Panc1 (cell line): ENCODE data around the gene MDH2. TPM values are rescaled to one million over a fixed set of nuclear protein-coding genes. Genes with fewer than 3 reads are reported as not detected.
"Not testable (repeated sequence)": the region's sequence is repeated elsewhere in the genome, so short reads cannot be mapped to it uniquely, and the experiment has no call there.

ENCODE experiments used
- ATAC-seq: fragments of 200-7000 bp; cut with Tn5 transposase; 2 replicates; pipeline ENCODE4 v1.9.1; 2020; ENCODE audit warnings: mild to moderate bottlenecking, moderate library complexity
- BruUV-seq: library from RNA; stranded (reverse); fragments of 400-500 nt; replicated peaks from 2 replicates; lab custom pipeline; 2021; lab: Mats Ljungman, UMichigan
- CTCF ChIA-PET: fragments of 300-600 bp; sonication (Branson Sonifier 250); formaldehyde crosslinking; loops from one replicate; lab custom pipeline; 2022; ENCODE audit warnings: antibody characterized with exemption; lab: Charles Lee
- POLR2A ChIA-PET: fragments of 300-600 bp; sonication (Branson Sonifier 250); formaldehyde crosslinking; loops from one replicate; lab custom pipeline; 2022; ENCODE audit warnings: antibody characterized with exemption; lab: Charles Lee
- DNase-seq: peaks from one replicate; pipeline ENCODE4 v3.0.0-alpha.2; 2010; ENCODE audit warnings: low read depth, low spot score
- H3K27ac ChIP-seq: 2 replicates; pipeline ENCODE4 v1.5.1; 2011; ENCODE audit warnings: mild to moderate bottlenecking, low read length, inconsistent platforms
- H3K27me3 ChIP-seq: fragments of 200-500 bp; sonication (Bioruptor generic); 2 replicates; pipeline ENCODE4 v1.6.0; 2014; ENCODE audit warnings: low read length, inconsistent platforms; ENCODE audit not compliant: control insufficient read depth, insufficient read depth
- H3K36me3 ChIP-seq: fragments of 200-500 bp; sonication (Bioruptor generic); 2 replicates; pipeline ENCODE4 v1.5.1; 2014; ENCODE audit warnings: inconsistent platforms, mild to moderate bottlenecking, low read length, moderate library complexity; ENCODE audit not compliant: control insufficient read depth, insufficient read depth
- H3K4me1 ChIP-seq: 2 replicates; pipeline ENCODE4 v1.5.1; 2011; ENCODE audit warnings: inconsistent platforms, mild to moderate bottlenecking, low read length, moderate library complexity; ENCODE audit not compliant: control insufficient read depth, insufficient read depth
- H3K4me3 ChIP-seq, 2 experiments: 2 replicates each; pipeline ENCODE4 v1.5.1; 2011 to 2012; ENCODE audit warnings: low read depth in 2 of 2, low read length in 2 of 2, mild to moderate bottlenecking in 2 of 2, inconsistent platforms in 1 of 2, moderate library complexity in 1 of 2
- H3K9me3 ChIP-seq: fragments of 200-500 bp; sonication (Bioruptor generic); 2 replicates; pipeline ENCODE4 v1.5.1; 2014; ENCODE audit warnings: low read depth, mild to moderate bottlenecking, inconsistent platforms, low read length, moderate library complexity; ENCODE audit not compliant: control insufficient read depth, insufficient read depth
- POLR2AphosphoS5 ChIP-seq: IDR thresholded peaks from 2 replicates; pipeline ENCODE4 v1.6.1; 2012; ENCODE audit warnings: mild to moderate bottlenecking, low read depth, low read length, moderate library complexity
- SIN3A ChIP-seq: IDR thresholded peaks from 2 replicates; pipeline ENCODE4 v1.6.1; 2012; ENCODE audit warnings: low read depth, mild to moderate bottlenecking, low read length, moderate library complexity, borderline replicate concordance; ENCODE audit not compliant: insufficient read depth
- TCF7L2 ChIP-seq: IDR thresholded peaks from 2 replicates; pipeline ENCODE4 v1.6.1; 2011; ENCODE audit warnings: mild to moderate bottlenecking, low read depth, low read length, inconsistent platforms
- in situ Hi-C: cut with HindIII; loops from 2 replicates; pipeline ENCODE4 v1.10.0; 2016; ENCODE audit warnings: low sequenced_read_pairs, low pct_unique_long_range_greater_than_20kb
- intact Hi-C: fragments of 100-400 bp; cut with micrococcal nuclease; formaldehyde crosslinking; loops from one replicate; pipeline ENCODE4 v1.10.0; 2022; ENCODE audit not compliant: unreplicated experiment
- total RNA-seq: library from RNA; stranded (reverse); gene quantifications from one replicate; pipeline ENCODE4 v1.2.1, GENCODE V29; 2021; ENCODE audit not compliant: unreplicated experiment
- TF ChIP-seq, protein P1 (sequence below): fragments of 450-650 bp; IDR thresholded peaks from 2 replicates; pipeline ENCODE4 v1.5.1; 2017; ENCODE audit warnings: mild to moderate bottlenecking
- TF ChIP-seq, protein P2 (sequence below), 2 experiments: IDR thresholded peaks; 2 replicates each; pipeline ENCODE4 v1.6.1; 2011 to 2012; ENCODE audit warnings: low read depth in 2 of 2, control low read depth in 1 of 2, low read length in 1 of 2, mild to moderate bottlenecking in 1 of 2, moderate library complexity in 1 of 2; ENCODE audit not compliant: insufficient read depth in 1 of 2

MDH2 gene
- total RNA-seq, 1 experiment from 2014 or later, result 365 TPM

DNA sequence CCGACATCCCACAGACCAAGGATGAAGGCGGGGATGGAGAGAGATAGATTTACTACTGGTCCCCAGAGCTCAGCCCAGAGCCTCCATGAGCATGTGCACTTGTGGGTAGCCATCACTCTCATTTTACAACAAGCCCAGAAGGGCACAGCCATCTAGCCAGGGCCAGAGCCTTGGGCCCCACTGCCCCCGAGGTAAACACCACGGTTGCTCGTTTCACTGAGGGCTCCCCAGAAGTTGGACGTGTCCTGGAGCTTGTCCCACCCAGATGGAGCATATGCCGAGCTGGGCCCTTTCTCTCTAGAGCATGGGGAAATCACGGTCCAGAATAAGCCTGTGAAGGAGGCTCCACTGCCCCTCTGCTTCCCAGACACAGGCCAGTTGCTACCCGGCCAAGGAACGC lies 44.6 kb upstream of the MDH2 start:
- CTCF ChIA-PET, result interaction anchor here (0.6 kb wide), 1 partner anchor 81 kb away, joined by 4 read pairs; no protein-coding TSS in a partner anchor
- Histone ChIP-seq H3K27me3 (no peaks in the 10 kb centered on the region), H3K27ac (no peak overlapping the region), H3K4me3 (no peak overlapping the region), H3K9me3 (no peaks in the 10 kb centered on the region), H3K36me3 (peaks cover 5% of the 10 kb centered on the region), H3K4me1 (no peaks in the 10 kb centered on the region)
- DNase-seq (no peak), ATAC-seq (no peak)
- in situ Hi-C loops (no loop called here), intact Hi-C loops (no loop called here)
- TF ChIP-seq, protein P1, sequence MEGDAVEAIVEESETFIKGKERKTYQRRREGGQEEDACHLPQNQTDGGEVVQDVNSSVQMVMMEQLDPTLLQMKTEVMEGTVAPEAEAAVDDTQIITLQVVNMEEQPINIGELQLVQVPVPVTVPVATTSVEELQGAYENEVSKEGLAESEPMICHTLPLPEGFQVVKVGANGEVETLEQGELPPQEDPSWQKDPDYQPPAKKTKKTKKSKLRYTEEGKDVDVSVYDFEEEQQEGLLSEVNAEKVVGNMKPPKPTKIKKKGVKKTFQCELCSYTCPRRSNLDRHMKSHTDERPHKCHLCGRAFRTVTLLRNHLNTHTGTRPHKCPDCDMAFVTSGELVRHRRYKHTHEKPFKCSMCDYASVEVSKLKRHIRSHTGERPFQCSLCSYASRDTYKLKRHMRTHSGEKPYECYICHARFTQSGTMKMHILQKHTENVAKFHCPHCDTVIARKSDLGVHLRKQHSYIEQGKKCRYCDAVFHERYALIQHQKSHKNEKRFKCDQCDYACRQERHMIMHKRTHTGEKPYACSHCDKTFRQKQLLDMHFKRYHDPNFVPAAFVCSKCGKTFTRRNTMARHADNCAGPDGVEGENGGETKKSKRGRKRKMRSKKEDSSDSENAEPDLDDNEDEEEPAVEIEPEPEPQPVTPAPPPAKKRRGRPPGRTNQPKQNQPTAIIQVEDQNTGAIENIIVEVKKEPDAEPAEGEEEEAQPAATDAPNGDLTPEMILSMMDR, result no peak
- TF ChIP-seq, protein P2, sequence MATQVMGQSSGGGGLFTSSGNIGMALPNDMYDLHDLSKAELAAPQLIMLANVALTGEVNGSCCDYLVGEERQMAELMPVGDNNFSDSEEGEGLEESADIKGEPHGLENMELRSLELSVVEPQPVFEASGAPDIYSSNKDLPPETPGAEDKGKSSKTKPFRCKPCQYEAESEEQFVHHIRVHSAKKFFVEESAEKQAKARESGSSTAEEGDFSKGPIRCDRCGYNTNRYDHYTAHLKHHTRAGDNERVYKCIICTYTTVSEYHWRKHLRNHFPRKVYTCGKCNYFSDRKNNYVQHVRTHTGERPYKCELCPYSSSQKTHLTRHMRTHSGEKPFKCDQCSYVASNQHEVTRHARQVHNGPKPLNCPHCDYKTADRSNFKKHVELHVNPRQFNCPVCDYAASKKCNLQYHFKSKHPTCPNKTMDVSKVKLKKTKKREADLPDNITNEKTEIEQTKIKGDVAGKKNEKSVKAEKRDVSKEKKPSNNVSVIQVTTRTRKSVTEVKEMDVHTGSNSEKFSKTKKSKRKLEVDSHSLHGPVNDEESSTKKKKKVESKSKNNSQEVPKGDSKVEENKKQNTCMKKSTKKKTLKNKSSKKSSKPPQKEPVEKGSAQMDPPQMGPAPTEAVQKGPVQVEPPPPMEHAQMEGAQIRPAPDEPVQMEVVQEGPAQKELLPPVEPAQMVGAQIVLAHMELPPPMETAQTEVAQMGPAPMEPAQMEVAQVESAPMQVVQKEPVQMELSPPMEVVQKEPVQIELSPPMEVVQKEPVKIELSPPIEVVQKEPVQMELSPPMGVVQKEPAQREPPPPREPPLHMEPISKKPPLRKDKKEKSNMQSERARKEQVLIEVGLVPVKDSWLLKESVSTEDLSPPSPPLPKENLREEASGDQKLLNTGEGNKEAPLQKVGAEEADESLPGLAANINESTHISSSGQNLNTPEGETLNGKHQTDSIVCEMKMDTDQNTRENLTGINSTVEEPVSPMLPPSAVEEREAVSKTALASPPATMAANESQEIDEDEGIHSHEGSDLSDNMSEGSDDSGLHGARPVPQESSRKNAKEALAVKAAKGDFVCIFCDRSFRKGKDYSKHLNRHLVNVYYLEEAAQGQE (IDR thresholded peaks at IDR 0.05; ENCODE audit: insufficient read depth in 1 of 2, low read depth in 2 of 2, low read length in 1 of 2), result no peak
- TF ChIP-seq POLR2AphosphoS5 (no peak), TCF7L2 (no peak), SIN3A (no peak)
- no TSS peak for BruUV-seq
- POLR2A ChIA-PET, result no interaction called here

DNA sequence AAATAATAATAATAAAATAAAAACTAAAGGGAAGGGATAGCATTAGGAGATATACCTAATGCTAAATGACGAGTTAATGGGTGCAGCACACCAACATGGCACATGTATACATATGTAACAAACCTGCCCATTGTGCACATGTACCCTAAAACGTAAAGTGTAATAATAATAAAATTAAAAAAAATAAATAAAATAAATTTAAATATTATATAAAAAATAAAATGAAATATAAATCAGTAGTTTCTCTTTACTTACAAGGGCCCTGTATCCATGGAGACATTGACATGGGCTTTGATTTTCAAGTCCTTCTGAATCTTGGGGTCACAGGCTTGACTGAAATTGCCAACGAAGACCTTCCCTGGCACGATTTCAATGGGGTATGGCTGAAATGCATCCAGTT lies 42.9 kb upstream of the MDH2 start:
- ATAC-seq, H3K4me3 ChIP-seq, intact Hi-C loops, H3K27me3 ChIP-seq, in situ Hi-C loops, H3K36me3 ChIP-seq, BruUV-seq, H3K9me3 ChIP-seq, H3K27ac ChIP-seq, POLR2A ChIA-PET, DNase-seq, CTCF ChIA-PET, H3K4me1 ChIP-seq: not testable (repeated sequence)

DNA sequence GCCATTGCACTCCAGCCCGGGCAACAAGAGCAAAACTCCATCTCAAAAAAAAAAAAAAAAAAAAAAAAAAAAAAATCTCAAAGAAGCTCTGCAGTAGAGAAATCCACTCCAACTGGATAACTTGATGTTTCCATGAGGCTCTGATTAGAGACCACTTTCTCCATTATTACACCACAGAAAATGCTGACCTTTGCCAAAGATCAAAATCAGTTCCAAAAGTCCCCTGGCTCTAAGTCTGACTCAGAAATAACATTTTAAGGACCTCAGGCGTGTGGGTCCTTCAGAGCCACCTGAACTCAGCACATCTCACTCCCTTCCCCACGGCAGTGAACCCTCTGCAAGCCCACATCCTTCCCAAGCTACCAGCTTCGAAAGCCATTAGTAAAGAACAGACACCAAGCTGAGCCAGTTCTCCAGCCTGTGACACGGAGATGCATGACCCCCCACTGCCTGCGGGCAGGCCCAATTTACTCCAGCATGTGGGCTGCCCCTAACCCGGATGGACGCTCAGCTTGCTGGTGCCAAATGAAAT lies 39.7 kb upstream of the MDH2 start:
- no peak for ATAC-seq
- H3K36me3 ChIP-seq, result peaks cover 3% of the 10 kb centered on the region
- H3K4me1 ChIP-seq, result no peaks in the 10 kb centered on the region
- no peak for DNase-seq
- ChIA-PET POLR2A (no interaction called here), CTCF (interaction anchor here (1.7 kb wide), 1 partner anchor 12 kb away, joined by 3 read pairs; no protein-coding TSS in a partner anchor)
- H3K9me3 ChIP-seq, result no peaks in the 10 kb centered on the region
- no TSS peak for BruUV-seq
- intact Hi-C loops (no loop called here), in situ Hi-C loops (no loop called here)
- no peak overlapping the region for H3K27ac ChIP-seq
- TF ChIP-seq TCF7L2 (no peak), POLR2AphosphoS5 (no peak), SIN3A (no peak)
- TF ChIP-seq, protein P1, result no peak
- TF ChIP-seq, protein P2 (IDR thresholded peaks at IDR 0.05; ENCODE audit: insufficient read depth in 1 of 2, low read depth in 2 of 2, low read length in 1 of 2), result no peak
- no peak overlapping the region for H3K4me3 ChIP-seq
- no peaks in the 10 kb centered on the region for H3K27me3 ChIP-seq
